Measurements from ENCODE around the gene FOXO1.
"Not testable (repeated sequence)": the region's sequence is repeated elsewhere in the genome, so short reads cannot be mapped to it uniquely, and the experiment has no call there.

Gene FOXO1

GRCh38 chr13:40666045-40666932 is at the start of gene FOXO1:
Gene FOXO1, minus strand, starts transcription at chr13:40666641. Its CDS starts 429 bp downstream, at chr13:40666212.
- Histone ChIP-seq H3K9me3 (ENCODE audit: low read length) (no peaks in the 10 kb centered on the region), H3K4me1 (ENCODE audit: insufficient read depth, low read length) (peaks cover 23% of the 10 kb centered on the region)

DNA sequence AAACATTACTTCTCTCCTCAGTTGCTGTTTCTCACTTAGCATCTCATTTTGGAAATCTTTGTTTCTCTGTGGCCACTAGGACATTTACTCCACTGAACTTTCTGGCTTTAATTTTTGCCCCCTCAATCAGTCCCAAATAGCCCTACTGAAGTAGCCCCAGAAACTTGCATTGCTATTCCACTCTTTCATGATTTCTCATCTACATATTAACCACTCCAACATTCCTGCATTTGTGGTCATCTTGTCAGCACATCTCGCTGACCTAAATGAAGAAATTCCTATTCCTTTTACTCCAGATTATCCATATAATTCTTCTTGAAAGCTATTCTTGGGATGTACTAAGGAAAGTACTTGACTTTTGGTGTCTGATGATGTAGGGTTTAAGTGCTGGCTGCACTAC is 48.0 kb upstream of the FOXO1 start:
- not testable (repeated sequence) for H3K4me1 ChIP-seq (ENCODE audit: insufficient read depth, low read length); H3K4me3 ChIP-seq (ENCODE audit: low read depth in 1 of 2, low read length in 2 of 2); H3K27ac ChIP-seq (ENCODE audit: low read depth, low read length); H3K9ac ChIP-seq (ENCODE audit: low read length); H3K27me3 ChIP-seq (ENCODE audit: control insufficient read depth in 1 of 2, insufficient read depth in 2 of 2, low read length in 2 of 2); H3K9me3 ChIP-seq (ENCODE audit: low read length)
- H3K36me3 ChIP-seq (ENCODE audit: insufficient read depth, low read length) = peaks cover 16% of the 10 kb centered on the region

More at GRCh38 chr13:40666045-40666932, at the start of gene FOXO1:
- peak within 1 kb of the TSS; percentile 84 to 99 for H3K4me3 ChIP-seq (ENCODE audit: low read depth in 1 of 2, low read length in 2 of 2)
- peak within 1 kb of the TSS; percentile 78 for H3K9ac ChIP-seq (ENCODE audit: low read length)
- H3K27ac ChIP-seq (ENCODE audit: low read depth, low read length) = peak within 1 kb of the TSS; percentile 99
- H3K36me3 ChIP-seq (ENCODE audit: insufficient read depth, low read length) = no peaks in the 10 kb centered on the region
- no peaks in the 10 kb centered on the region for H3K27me3 ChIP-seq (ENCODE audit: control insufficient read depth in 1 of 2, insufficient read depth in 2 of 2, low read length in 2 of 2)

DNA sequence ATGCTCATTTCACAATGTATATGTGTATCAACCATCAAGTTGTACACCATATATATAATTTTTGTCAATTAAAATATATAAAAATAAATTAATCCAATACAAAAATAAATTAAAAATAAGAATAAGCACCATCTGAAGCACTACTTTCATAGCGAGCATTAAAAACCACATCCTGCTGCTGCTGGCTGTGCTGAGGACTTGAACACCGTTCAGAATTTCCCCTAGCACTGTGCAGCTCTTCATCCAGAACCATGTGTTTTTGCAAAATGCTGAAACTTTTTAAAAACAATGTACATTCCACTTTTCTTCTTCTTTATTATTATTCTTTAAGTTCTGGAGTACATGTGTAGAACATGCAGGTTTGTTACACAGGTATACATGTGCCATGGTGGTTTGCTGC is 40.0 kb upstream of the FOXO1 start:
- H3K9me3 ChIP-seq (ENCODE audit: low read length) = no peaks in the 10 kb centered on the region
- H3K36me3 ChIP-seq (ENCODE audit: insufficient read depth, low read length) = no peaks in the 10 kb centered on the region
- H3K27me3 ChIP-seq (ENCODE audit: control insufficient read depth in 1 of 2, insufficient read depth in 2 of 2, low read length in 2 of 2) = no peaks in the 10 kb centered on the region
- no peak overlapping the region for H3K9ac ChIP-seq (ENCODE audit: low read length)
- no peak overlapping the region for H3K27ac ChIP-seq (ENCODE audit: low read depth, low read length)
- no peak overlapping the region for H3K4me3 ChIP-seq (ENCODE audit: low read depth in 1 of 2, low read length in 2 of 2)
- H3K4me1 ChIP-seq (ENCODE audit: insufficient read depth, low read length) = no peaks in the 10 kb centered on the region

GRCh38 chr13:40697711-40698110 is 31.3 kb upstream of the FOXO1 start:
- Histone ChIP-seq H3K9me3 (ENCODE audit: low read length) (no peaks in the 10 kb centered on the region), H3K27ac (ENCODE audit: low read depth, low read length) (no peak overlapping the region), H3K27me3 (ENCODE audit: control insufficient read depth in 1 of 2, insufficient read depth in 2 of 2, low read length in 2 of 2) (no peaks in the 10 kb centered on the region), H3K9ac (ENCODE audit: low read length) (no peak overlapping the region), H3K36me3 (ENCODE audit: insufficient read depth, low read length) (no peaks in the 10 kb centered on the region), H3K4me1 (ENCODE audit: insufficient read depth, low read length) (no peaks in the 10 kb centered on the region), H3K4me3 (ENCODE audit: low read depth in 1 of 2, low read length in 2 of 2) (no peak overlapping the region)

DNA sequence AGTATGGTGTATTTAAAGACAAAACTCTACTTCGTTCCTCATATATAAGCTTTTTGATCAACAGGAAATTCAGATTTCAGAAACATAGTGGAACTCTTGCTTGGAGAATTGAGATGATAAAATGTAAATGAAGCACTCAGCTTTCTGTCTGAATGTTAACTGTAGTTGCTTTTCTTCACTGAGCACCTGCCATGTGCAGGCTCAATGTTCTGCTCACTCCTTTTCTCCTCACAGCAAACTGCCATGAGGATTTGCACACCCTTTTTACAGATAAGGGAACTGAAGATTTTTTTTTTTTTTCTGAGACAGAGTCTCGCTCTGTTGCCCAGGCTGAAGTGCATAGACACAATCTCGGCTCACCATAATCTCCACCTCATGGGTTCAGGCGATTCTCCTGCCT is 28.0 kb upstream of the FOXO1 start:
- Histone ChIP-seq H3K4me3 (ENCODE audit: low read depth in 1 of 2, low read length in 2 of 2) (no peak overlapping the region), H3K27me3 (ENCODE audit: control insufficient read depth in 1 of 2, insufficient read depth in 2 of 2, low read length in 2 of 2) (no peaks in the 10 kb centered on the region), H3K4me1 (ENCODE audit: insufficient read depth, low read length) (no peaks in the 10 kb centered on the region), H3K27ac (ENCODE audit: low read depth, low read length) (no peak overlapping the region), H3K9ac (ENCODE audit: low read length) (no peak overlapping the region), H3K9me3 (ENCODE audit: low read length) (no peaks in the 10 kb centered on the region), H3K36me3 (ENCODE audit: insufficient read depth, low read length) (no peaks in the 10 kb centered on the region)

- Histone ChIP-seq H3K9ac (ENCODE audit: low read length) (no peak overlapping the region), H3K4me3 (ENCODE audit: low read depth in 1 of 2, low read length in 2 of 2) (no peak overlapping the region), H3K9me3 (ENCODE audit: low read length) (no peaks in the 10 kb centered on the region), H3K27ac (ENCODE audit: low read depth, low read length) (no peak overlapping the region), H3K4me1 (ENCODE audit: insufficient read depth, low read length) (no peaks in the 10 kb centered on the region), H3K27me3 (ENCODE audit: control insufficient read depth in 1 of 2, insufficient read depth in 2 of 2, low read length in 2 of 2) (no peaks in the 10 kb centered on the region), H3K36me3 (ENCODE audit: insufficient read depth, low read length) (no peaks in the 10 kb centered on the region)
Measured at GRCh38 chr13:40692946-40693345, 26.5 kb upstream of the FOXO1 start.

DNA sequence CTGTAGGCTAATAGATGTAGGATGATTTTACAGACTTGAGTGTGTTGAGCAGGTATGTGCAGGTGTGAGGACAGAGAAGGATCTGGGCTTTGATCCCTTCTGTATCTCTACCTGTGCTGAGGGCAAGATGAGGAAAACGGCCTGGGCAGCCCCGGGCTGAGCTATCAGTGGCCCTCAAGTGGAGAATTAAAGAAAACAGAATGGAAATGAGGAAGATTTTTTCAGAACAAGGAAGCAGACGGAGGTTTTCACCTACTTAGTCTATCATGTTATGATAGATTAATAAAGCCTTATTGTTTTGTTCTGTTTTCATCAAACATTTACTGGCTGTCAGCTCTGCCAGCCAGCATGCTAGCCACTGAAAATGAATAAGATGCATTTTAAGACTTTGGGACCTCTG is 22.3 kb upstream of the FOXO1 start:
- Histone ChIP-seq H3K9ac (ENCODE audit: low read length) (no peak overlapping the region), H3K9me3 (ENCODE audit: low read length) (no peaks in the 10 kb centered on the region), H3K36me3 (ENCODE audit: insufficient read depth, low read length) (no peaks in the 10 kb centered on the region), H3K27me3 (ENCODE audit: control insufficient read depth in 1 of 2, insufficient read depth in 2 of 2, low read length in 2 of 2) (no peaks in the 10 kb centered on the region), H3K4me3 (ENCODE audit: low read depth in 1 of 2, low read length in 2 of 2) (no peak overlapping the region), H3K4me1 (ENCODE audit: insufficient read depth, low read length) (no peaks in the 10 kb centered on the region), H3K27ac (ENCODE audit: low read depth, low read length) (no peak overlapping the region)

DNA sequence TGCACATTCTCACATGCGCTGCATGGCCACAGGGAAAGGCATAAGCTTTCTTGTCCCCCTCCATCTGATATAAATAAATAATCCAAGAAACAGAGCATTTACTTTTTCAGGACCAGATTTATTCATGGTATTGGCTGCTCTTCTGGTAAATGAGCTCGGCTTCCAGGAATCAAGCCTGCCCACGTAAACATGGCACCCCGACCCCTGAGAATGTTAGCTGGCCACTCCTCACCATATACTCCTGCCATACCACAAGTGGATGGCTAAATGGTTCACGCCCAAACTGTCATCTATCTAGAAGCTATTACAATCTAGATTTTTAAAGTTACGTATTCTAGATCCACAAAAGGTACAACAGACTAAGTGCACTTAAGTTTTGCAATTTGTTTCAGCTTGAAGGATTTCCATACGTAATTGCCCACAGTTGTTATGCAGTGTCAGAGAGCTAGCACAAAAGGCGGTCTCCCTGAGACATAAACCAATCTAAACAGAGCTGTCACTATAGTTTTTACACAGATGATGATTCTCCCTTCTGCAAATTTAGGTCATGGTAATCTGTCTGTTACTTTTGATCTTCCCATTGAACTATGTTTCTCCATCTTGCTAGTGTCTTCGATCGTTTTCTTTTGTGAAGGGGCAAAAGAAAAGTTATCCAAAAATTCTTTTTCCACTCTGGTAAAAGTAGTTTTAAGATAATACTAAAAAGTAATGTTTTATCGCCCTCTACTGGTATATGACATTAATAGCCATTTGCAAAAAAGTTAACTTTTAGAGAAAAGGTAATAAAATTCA is 16.2 kb upstream of the FOXO1 start:
- H3K4me3 ChIP-seq (ENCODE audit: low read depth in 1 of 2, low read length in 2 of 2) = peak overlapping the region in 1 of 2 donors; percentile 12
- H3K36me3 ChIP-seq (ENCODE audit: insufficient read depth, low read length) = no peaks in the 10 kb centered on the region
- peaks cover 5% of the 10 kb centered on the region for H3K4me1 ChIP-seq (ENCODE audit: insufficient read depth, low read length)
- H3K27ac ChIP-seq (ENCODE audit: low read depth, low read length) = no peak overlapping the region
- no peaks in the 10 kb centered on the region for H3K27me3 ChIP-seq (ENCODE audit: control insufficient read depth in 1 of 2, insufficient read depth in 2 of 2, low read length in 2 of 2)
- no peak overlapping the region for H3K9ac ChIP-seq (ENCODE audit: low read length)
- no peaks in the 10 kb centered on the region for H3K9me3 ChIP-seq (ENCODE audit: low read length)

- Histone ChIP-seq H3K27ac (ENCODE audit: low read depth, low read length) (no peak overlapping the region), H3K4me3 (ENCODE audit: low read depth in 1 of 2, low read length in 2 of 2) (no peak overlapping the region), H3K9me3 (ENCODE audit: low read length) (no peaks in the 10 kb centered on the region), H3K9ac (ENCODE audit: low read length) (no peak overlapping the region), H3K27me3 (ENCODE audit: control insufficient read depth in 1 of 2, insufficient read depth in 2 of 2, low read length in 2 of 2) (no peaks in the 10 kb centered on the region), H3K36me3 (ENCODE audit: insufficient read depth, low read length) (no peaks in the 10 kb centered on the region), H3K4me1 (ENCODE audit: insufficient read depth, low read length) (peaks cover 5% of the 10 kb centered on the region)
Measured at GRCh38 chr13:40681341-40682146, 15.1 kb upstream of the FOXO1 start.

- no peaks in the 10 kb centered on the region for H3K36me3 ChIP-seq (ENCODE audit: insufficient read depth, low read length)
Measured at GRCh38 chr13:40680659-40681323, 14.3 kb upstream of the FOXO1 start.

More at GRCh38 chr13:40680659-40681323, 14.3 kb upstream of the FOXO1 start:
- Histone ChIP-seq H3K9me3 (ENCODE audit: low read length) (no peaks in the 10 kb centered on the region), H3K27me3 (ENCODE audit: control insufficient read depth in 1 of 2, insufficient read depth in 2 of 2, low read length in 2 of 2) (no peaks in the 10 kb centered on the region), H3K27ac (ENCODE audit: low read depth, low read length) (no peak overlapping the region), H3K9ac (ENCODE audit: low read length) (no peak overlapping the region), H3K4me3 (ENCODE audit: low read depth in 1 of 2, low read length in 2 of 2) (no peak overlapping the region), H3K4me1 (ENCODE audit: insufficient read depth, low read length) (peaks cover 5% of the 10 kb centered on the region)
